GM03348 (cell line): ENCODE data around the gene PTH.

ENCODE experiments used
- DNase-seq: peaks from one replicate; pipeline ENCODE4 v3.0.0; 2012; ENCODE audit warnings: low spot score

PTH gene

DNA sequence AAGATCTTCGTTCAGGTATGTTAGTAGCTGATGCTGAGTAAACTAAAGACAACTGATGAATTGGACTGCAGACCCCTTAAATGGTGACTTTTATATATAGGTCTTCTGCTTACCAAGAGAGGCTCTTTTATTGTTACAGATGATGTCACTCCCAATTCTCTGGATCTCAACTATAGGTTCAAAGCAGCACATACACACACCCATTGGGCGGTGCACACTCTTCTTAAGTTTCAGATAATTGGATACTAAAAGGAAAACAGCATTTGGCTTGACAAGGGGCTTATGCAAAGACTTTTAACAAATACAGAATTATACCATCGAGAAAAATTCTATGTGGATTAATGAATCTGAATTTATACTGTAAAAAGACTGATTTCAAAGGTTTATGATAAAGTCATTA is at the start of gene PTH:
Gene PTH, minus strand, starts transcription at position 69 of the 400 bp plus-strand sequence. CDS start 3,142 bp downstream, outside the sequence.
- DNase-seq: no peak

DNA sequence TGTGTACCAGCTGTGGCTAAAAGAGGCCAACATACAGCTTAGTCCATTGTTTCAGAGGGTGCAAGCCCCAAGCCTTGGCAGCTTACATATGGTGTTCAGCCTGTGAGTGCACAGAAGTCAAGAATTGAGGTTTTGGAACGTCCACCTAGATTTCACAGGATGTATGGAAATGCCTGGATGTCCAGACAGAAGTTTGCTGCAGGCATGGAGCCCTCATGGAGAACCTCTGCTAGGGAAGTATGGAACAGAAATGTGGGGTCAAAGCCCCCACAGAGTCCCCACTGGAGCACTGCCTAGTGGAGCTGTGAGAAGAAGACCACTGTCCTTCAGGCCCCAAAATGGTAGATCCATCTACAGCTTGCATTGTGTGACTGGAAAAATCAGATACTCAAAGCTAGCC is 42.2 kb upstream of the PTH start:
- no peak for DNase-seq

DNA sequence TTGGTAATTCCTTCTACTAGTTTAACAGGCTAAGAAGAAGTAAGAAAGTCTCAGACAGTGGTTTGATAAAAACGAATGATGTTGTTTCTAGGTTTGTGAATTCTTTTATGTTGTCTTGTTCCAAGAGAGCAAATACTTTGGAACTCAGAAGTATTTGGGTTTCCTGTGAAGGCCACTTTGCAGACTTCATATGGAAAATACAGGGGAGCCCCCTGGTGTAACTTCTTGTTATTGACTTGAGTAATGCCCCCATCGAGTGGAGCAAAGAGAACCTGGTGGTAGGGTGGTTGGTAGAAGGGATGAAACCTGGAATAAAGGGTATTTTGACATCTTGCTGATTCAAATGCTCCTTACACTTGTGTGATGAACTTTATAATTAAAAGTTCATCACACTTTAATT is 40.0 kb upstream of the PTH start:
- no peak for DNase-seq

DNA sequence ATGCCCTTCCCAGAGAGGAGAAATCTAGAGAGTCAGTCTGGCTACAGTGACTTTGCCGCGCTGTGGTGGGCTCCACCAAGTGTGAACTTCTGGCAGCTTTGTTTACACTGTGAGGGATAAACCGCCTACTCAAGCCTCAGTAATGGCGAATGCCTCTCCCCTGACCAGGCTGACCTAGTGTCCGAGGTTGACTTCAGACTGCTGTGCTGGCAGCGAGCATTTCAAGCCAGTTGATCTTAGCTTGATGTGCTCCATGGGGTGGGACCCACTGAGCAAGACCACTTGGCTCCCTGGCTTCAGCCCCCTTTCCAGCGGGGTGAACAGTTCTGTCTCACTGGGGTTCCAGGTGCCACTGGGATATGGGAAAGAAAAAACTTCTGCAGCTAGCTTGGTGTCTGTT is 38.6 kb upstream of the PTH start:
- DNase-seq: no peak

DNA sequence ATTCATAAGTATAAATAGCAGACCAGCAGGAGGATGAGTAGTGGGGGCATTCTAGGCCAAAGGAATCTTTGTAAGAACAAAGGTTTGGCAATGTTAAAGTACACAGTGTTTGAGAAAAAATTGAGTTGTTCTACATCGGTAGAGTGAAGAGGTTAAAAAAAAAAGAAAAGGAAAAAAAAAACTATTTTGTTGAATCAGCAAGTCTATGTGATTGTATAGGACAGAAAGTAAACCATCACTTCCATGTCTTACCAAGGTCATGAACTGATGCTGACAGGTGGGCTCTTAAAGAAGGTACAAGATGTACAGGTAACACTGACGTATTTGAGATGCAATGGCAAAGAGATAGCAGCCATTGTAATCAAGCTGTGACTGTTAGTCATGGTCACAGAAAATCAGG is 29.5 kb upstream of the PTH start:
- no peak for DNase-seq

DNA sequence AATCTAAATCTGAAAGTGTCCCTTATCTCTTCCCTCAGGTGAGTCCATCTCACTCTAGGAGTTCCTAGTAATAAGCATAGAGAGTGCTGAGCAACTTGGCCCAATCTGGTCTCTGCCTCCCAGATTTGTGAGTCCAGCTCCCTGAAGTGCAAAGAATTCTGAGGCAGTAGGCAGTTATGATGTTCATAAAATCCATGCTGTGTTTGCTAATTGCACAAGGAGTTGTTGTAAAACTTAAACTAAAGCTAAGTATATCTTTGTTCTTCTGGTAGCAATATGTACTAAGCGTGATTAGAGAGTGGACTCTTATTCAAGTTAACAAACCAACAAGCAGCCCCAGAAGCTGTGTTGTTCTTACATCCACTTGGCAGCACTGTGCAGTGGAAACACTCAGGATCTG is 7.6 kb upstream of the PTH start:
- DNase-seq: no peak

DNA sequence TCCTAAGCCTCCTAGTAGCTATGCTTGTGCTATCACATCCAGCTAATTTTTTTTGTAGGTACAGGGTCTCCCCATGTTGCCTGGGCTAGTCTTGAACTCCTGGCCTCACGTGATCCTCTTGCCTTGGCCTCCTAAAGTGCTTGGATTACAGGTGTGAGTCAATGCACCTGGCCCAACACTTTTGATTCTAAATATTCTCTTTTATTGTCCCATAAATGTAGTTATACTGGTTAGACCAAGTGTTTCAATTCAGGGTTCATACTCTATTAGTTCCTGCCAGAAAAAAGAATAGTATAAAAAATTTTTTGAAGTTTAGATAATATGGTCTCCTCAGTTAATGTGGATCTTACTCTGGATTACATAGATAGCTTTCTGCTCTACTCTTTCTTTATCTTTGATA is 6.7 kb upstream of the PTH start:
- no peak for DNase-seq

DNA sequence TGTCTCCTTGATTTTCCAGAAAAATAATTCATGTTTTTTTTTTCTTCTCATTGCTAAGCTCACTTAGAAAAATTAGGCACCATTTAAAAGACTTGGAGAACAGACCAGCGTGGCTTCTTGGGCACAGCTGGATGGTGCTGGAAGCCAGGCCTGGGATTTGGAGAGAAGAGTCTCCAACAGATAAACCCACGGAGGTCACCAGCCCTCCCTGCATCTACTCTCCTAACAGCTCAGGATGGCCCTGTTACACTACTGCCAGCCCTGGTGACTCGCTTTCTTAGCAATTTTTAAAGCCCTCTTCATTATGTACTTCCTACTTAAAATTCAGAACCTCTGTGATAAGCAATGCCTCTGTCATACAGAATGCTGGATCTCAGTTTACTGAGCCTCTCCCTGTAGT is 1.7 kb downstream of the PTH start:
- DNase-seq: no peak

DNA sequence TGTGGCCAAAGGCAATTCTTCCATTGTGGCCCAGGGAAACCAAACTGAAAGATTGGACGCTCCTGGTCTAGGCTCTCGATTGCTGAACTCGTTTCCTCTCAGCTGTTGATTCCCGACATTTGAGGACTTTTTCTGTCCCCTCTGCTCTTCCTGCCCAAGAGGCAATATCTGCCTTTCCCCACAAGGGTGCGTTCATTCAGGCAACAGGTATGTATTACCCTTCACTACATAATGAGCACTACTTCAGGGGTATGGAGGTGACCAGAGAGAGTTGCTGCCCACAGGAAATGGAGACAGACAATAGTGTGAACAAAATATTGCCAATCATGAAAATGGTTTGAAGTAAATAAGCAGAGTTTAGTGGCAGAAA is 8.2 kb downstream of the PTH start:
- DNase-seq: peak; percentile 5

DNA sequence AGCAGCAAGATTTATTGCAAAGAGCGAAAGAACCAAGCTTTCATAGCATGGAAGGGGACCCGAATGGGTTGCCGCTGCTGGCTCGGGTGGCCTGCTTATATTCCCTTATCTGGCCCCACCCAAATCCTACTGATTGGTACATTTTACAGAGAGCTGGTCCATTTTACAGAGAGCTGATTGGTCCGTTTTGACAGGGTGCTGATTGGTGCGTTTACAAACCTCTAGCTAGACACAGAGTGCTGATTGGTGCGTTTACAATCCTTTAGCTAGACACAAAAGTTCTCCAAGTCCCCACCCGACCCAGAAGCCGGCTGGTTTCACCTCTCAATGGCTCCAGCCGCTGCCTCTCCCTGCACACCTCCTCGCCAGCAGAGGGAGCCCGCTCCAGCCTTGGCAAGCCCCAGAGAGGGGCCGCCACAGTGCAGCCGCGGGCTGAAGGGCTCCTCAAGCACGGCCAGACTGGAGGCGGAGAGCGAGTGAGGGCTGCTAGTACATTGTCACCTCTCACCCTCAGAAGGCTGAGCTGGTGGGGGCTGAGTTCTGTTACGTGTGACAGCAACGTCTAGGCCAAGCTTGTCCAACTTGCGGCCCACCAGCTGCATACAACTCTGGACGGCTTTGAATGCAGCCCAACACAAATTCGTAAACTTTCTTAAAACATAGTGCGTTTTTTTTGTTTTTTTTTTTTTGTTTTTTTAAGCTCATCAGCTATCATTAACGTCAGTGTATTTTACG is 8.7 kb downstream of the PTH start:
- peak; percentile 27 for DNase-seq

DNA sequence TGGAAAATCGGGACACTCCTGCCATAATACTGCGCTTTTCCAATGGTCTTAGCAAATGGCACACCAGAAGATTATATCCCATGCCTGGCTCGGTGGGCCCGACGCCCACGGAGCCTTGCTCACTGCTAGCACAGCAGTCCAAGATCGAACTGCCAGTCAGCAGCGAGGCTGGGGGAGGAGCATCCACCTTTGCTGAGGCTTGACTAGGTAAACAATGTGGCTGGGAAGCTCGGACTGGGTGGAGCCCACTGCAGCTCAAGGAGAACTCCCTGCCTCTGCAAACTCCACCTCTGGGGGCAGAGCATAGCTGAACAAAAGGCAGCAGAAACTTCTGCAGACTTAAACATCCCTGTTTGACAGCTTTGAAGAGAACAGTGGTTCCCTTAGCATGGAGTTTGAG is 15.6 kb downstream of the PTH start:
- no peak for DNase-seq

DNA sequence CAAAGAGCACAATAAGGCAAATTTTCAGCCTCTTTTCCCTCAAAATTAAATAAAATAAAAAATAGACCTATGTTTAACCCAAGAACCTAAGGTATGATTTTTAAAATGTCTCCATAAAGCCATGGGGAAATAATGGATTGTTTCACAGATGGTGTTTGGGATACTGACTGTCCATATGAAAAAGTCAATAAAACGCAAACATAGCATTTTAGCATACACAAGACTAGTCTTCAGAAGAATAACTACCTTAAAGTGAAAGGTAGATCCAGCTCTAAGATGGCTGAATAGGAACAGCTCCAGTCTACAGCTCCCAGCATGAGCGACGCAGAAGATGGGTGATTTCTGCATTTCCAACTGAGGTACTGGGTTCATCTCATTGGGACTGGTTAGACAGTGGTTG is 16.1 kb downstream of the PTH start:
- DNase-seq: no peak

DNA sequence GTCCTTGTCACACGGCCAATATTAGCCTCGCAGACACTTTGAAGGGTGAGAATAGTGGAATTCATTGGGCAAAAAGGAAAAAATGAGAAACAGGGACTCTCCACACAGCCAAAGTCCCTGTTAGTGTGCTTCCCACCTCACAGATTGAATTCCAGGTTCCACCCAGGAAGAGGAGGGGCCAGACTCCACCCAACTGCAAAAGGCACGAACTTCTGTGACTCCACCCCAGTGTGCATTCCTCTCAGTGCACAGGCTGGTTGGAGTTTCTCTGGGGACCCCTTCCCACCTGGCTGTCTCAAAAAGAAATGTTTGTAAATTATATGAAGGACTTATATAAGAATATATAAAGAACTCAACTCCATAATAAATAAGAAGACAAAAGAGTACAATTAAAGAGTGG is 20.7 kb downstream of the PTH start:
- DNase-seq: no peak

DNA sequence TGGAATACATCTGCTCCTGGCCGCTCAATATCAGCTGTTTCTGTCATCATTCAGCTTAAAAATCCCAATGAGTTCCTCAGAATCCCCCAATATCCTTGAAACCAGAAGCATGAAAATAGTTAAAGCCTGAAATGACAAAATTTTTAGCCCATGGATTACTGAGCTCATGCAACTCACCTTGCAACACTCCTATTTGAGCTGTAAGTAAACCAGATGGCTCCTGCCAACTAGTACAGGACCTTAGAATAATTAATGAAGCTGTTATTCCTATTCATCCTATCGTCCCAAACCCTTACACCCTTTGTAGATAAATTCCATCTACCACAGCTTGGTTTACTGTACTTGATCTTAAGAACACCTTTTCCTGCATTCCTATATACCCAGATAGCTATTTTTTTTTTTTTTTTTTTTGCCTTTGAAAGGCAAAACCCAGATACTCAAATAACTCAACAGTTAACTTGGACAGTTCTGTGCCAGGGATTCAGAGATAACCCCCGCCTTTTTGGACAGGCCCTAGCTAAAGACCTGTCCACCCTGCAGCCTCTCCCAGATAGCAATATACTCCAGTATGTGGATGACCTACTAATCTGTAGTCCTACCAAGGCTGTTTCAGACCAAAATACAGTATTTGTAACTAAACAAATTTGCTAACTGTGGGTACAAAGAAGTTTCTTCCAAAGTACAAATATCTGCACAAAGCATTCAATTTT is 22.6 kb downstream of the PTH start:
- DNase-seq: no peak

DNA sequence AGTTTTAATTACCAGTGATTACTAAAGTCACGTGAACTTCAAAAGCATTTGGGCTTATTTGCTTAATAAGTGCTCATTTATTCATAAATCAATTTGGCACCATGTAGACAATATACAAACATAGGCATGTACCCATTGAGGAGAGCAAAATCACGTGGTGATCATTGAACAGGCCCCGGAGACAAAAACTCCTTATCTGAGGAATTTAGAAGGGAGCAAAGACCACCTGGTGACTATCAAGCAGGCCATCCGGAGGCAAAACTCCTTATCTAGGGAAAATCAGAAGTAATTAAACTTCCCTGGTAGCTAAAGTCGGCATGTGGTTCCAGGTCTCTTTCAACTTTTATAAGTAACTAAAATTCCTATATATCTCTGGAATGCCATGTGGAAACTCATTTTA is 27.0 kb downstream of the PTH start:
- no peak for DNase-seq

DNA sequence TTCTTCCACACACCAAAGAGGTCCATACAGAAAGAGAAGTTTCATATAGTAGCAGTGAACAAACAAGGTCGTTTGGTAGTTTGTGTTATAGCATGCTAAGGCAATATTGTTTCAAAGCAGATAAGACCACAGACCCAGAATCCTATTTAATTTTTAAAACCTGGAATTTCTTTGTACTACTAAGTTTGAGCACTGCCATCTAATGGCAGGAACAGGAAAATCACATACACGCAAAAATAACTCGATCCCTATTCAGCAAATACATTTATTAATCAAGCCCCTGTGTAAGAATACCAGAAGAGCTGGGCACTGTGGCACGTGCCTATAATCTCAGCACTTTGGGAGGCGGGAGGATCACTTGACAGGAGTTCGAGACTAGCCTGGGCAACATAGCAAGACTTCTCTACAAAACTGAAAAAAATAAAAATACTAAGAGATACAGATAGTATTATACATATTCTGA is 29.9 kb downstream of the PTH start:
- DNase-seq: peak; percentile 66

DNA sequence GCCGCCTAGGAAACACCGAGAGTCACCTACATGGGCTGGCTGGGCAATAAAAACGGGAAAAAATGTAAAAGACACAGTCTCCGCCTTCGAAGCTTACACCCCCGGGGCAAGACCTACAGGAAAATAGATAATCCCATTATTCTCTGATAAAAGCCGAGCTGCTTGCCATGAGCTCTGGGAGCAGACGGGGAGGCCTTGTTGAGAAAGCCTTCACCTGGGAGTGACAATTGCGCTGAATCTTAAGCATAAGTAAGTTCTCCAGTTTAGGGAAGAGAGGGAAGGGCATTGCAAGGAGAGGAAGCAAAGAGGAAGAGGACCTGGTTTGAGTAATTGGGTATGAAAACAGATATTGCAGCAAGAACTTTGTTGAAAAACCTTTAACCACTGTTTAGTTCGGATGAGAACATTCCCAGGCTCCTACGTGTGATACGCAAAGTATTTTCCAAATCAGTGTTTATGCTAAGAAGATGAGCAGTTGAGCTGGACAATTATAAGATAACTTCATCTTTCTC is 32.0 kb downstream of the PTH start:
- no peak for DNase-seq

DNA sequence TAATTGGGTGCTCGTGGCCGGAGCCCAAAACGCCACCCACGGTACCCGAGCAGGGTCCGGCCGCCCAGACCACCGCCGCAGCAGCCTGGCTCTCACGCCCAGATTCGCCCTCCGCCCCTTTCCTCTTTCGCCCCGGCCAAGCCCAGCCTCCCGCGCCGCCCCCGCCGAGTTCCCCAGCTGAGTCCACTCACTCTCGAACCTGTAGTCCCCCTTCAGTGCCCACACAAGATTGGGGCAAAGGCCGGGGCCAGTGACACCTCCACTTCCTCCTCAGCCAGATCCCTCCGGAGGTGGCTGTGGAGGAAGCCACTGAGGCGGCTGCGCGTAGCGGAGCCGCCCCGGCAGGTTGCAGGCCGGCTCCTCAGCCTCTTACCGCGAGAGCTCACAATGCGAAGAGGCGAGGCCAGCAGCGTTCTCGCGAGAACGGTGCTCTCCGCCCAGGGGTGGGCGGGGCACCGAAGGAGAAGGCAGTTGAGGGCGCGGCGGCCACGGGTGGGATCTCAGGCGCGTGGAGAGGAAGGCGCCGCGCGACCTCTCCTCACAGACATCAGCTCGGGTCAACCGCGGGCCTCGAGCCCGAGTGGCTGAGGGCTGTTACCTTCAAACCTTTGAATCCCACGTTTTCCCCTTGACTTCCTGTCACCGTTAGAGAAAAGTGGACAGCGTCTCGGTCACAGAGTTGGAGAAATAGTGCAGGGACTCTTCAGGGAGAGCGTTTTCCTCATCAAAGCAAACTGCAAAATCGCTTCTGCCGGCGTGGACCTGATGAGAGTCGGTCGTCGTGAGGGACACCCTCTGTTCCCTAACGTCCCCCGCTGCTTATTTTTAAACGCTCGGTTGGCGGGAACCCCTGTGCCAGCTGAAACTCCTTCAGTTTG is 32.7 kb downstream of the PTH start, which contains the start of gene BTBD10:
Gene BTBD10, minus strand, starts transcription at position 322 of the 878 bp plus-strand sequence. CDS start 18,098 bp downstream, outside the sequence.
- peak; percentile 97 for DNase-seq

DNA sequence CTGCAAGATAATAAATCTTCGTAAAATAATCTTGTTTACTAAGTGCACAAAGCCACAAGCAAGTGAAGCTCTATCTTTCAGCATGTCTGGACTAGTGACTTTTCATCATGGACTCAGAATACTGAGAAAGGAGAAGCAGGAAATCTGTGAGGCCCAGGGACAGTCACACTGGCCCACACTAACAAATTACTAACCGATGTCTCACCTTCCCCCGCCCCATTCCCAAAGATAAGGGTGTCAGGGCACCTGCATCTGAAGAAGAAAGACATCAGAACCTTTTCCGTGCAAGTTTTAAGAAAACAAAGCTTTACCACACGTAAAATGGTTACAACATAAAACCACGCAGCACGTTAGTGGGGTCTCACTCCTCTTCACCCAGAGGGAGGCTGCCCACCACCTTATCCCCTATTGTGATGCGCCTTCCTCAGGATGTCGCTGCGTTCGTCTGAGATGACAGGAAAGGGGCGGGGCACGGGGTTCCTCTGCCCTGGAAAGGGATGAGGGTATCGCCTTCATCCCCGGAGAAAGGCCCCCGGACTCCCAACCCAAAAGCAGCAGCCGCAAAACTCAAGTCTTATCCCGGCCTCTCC is 33.4 kb downstream of the PTH start:
- DNase-seq: peak; percentile 68

DNA sequence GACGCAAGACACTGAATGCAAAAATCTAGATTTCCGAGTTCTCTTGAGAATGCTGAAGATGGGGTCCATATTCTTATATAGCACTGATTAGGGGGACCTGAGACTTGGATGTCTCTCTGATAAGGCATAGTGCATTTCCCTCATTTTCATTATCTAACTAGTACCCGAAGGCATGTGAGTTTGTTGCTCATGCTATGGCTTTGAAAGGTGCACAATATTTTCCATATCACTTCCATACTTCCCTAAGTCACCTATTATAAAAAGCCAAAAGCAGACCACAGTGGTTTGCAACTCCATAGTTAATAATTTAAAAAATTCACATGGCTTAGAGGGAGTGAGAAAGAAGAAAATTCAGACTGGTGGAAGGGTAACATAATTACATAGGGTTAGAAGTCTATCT is 34.5 kb downstream of the PTH start:
- no peak for DNase-seq

DNA sequence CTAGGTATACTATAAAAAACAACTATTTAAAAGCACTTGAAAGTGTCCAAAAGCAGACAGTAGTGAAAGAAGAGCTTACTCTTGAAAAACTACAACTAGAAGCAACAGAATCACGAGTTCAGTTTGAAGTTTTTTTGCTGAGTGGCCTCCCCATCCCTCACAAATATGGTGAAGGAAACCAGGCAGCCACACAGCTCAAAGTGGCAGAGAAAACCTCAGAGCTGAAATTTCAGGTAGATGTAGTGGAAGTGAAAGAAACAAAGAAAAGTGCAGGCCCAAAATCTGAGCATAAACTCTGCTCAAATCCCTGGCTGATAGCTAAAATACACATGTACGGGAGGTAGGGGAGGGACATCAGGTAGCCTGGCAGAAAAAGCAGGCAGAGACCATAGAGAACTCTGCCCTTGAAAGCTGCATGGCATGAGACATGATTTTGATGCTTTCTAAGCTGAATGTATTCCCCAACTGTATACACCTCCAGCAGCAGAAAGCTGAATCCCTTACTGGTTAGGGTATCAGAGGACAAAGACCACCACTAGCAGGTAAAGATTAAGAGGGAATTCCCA is 44.9 kb downstream of the PTH start:
- DNase-seq: no peak

DNA sequence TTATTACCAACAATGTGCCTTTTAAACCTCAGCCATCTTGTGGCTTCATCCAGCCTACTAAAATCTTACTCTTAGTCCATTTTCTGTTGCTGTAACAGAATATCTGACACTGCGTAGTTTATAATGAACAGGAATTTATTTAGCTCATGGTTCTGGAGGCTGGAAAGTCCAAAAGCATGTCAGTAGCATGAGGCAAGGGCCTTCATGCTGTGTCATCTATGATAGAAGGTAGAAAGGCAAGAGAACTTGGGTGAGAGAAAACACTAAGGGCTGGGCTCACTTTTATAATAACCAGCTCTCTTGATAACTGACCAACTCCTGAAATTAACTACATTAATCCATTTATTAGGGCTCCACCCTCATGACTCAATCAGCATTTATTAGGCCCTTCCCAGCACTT is 46.3 kb downstream of the PTH start:
- DNase-seq: no peak
